ENCODE data around the gene ASTN1.

Gene ASTN1

DNA sequence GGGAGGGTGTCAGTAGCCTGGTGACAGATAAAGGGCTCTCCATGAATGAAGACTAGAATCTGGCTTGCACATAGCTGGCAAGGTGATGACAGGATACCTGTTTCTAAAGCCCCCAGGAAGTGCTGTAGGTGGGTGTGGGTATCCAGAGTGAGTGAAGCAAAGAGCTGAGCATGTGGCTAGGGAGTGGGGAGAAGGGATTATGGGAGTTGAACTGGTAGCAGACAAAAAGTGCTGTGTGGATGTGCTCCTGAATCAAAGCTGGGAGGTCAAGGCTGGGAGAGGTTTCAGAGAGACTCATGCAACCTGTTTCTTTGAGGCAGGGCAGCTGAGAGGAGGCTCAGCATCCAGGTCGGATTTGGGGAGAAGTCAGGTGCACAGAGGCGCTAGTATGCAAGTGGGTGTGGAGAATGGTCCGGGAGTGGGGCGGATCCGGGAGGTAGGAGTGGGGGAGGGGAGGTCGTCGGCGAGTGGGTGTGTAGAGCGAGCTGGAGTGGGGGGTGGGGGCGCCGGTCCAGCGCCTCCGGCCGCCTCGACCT, 600 bp downstream of the ASTN1 start:
- DNase-seq, result peak in 7 of 14 donors; percentile 29 to 74 (median 55)

DNA sequence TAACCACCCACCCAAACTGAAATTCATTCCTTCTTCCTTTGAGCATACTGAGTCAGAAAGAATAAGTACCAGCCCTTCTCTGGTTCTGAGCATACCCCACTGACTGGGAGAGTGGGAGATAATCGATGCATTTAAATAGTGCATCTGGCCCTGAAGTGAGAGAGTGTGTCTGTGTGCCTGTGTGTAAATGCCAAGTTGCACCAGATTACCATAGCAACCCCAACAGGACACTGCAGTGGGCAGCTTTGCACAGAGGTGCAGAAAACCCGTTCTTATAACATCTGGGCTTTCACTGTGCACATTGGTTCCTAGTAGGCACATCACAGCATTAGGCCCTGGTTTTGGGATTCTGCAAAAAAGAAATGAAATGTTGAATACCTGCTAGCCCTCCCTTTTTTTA, 2.3 kb downstream of the ASTN1 start:
- no peak for DNase-seq

DNA sequence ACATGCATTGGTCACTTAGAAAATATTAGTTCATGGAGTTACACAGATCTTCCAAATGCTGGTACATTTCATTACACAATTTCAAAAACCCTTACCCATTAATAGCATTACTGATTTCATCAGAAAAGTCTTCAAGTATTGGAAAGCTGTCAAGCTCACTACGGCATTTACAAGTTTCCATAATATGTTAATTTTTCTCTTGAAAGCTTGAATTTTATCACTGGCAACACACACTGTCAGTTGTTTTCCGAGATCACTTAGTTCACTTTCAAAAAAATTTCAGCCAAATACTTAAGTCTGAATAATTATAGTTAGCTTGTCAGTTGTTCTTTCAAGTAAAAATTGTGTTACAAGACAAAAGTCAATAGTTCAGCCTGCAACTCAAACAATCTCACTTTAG, 18.0 kb downstream of the ASTN1 start:
- no peak for DNase-seq

DNA sequence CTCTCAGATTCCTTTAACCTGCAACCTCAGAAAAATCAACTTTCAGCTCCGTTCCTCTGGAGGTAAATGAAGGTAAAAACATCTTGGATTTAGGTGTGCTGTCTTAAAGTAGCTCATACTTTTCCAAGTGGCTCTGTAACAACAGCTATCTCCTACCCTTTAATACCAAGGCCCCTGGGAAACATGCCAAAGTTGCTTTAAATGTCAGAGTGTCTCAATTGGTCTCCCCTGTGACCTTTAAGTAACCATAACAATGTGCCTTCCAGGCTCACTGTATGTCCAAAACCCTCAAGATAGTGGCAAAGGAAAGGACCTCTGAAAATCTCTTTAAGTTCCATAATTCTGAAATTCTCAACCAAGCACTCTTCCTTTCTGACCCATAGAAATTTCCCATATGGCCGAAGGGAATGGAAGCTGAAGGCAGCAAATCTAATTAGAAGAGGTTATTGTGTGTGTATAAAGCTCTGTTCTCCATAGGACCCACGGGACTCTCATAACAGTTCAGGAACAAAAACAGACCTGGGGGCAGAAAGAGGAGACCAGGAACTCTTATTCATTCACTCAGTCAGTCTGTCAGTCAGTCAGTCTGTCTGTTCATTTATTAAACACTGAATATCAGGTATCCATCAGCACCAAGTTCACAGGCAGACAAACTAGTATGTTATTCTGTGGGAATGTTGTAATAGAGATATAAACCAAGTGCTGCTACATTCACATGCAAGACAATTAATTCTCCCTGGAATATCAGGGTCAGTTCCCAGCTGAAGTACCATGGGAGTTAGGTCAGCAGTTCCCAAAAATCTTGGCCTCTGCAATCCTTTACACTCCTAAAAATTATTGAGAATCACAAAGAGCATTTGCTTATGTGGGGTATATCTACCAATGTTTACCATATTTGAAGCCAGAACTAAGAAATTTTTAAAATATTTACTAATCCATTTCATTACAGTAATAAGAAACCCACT, 19.1 kb downstream of the ASTN1 start:
- no peak for DNase-seq

- no peak for DNase-seq
Observed at GRCh38 chr1:177142791-177143271, 21.7 kb downstream of the ASTN1 start.

DNA sequence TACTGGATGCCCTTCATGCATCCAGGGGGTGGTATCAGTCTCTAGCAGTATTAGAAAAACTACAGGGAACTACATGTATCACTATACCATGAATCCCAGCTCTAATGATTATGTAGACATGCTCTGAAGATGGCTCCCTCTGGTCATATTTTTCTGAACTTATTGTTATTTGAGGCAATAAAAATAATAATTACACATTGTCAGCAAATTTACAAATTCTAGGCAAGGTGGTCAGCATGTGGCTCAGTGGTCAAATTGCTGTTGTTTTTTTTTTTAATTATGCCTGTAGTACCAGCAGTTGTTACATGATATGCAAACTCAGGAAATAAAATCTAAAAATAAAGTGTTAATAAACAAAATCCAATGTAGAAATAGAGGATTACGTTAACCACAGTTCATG, 22.5 kb downstream of the ASTN1 start:
- no peak for DNase-seq

DNA sequence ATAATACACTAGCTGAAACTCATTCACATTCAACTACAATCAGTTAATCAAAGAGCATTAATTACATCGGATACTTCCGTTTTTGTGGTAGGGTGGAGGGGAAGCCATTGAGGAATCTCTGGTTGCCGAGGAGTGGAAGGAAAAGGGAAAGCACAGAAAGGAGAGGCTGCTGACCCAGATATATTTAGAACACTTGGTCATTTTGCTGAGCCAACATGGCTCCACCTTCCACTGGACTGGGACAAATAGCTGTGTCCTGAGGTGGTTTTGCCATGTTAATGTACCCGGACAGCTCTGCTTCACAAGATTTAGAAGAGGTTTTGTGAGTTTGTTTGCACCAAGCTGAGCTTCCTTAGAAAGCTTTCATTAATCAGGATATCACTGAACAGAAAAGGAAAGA, 26.2 kb downstream of the ASTN1 start:
- DNase-seq, result no peak

- DNase-seq, result no peak
Observed at GRCh38 chr1:177137814-177138213, 26.7 kb downstream of the ASTN1 start.

DNA sequence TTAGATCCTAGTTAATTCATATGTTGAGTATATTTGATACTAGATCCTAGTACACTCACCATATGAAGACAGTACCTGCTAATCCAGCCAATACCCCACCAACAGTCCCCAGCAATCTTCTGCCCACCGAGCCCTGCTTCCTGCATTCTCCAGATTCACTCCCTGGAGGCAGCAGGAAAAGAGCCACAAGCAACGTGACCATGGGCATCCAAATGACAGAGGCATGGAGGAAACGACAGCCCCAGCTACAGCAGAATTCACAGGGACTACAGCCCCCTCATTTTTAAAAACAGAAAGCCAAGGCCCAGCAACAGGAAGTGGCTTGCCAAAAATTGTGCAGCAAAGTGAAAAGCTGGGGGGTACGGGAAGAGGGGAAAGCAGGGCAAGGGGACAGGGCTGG, 29.3 kb downstream of the ASTN1 start:
- DNase-seq, result no peak

DNA sequence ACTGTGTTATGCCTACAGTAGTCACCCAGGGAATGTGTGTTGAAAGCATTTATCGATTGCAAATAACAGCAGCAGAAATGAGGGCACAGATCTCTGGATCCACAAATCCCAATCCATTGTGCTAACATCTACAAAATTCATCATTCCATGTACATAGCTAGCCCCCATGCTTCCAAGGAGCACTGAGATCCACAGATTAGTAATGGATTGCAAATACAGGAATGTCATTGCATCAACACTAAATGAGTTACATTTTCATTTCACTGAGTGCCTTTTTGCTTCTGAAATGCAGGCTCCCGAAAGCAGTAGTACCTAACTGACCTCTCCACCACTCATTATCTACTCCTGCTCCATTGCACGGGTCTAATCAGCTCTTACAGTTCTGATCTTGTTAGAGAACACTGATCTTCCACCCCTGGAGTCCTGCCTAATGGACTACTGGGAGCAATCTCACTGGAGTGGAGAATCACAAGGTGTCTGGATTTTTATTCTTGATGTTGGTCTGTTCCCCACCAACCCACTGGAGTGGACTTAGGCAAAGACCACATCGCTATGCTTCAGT, 30.5 kb downstream of the ASTN1 start:
- no peak for DNase-seq

DNA sequence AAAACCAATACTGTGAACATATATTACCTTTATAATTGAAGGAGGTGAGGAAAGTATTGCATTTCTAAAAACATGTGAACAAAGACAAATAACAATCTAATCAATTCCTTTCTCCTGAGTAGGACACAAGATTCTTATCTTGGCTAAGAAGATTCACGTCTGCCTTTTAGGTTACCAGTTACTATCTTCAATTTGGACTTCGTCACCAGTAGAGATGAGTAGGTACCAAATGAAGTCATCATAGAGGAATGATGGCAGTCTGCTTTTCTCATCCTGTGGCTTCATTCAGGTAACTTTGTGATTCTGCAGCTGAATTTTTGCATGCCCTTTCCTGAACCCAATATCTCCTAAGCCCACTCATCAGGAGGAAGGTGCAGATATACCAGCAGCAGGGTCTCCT, 32.4 kb downstream of the ASTN1 start:
- DNase-seq, result no peak

GRCh38 chr1:177131723-177132122, 32.8 kb downstream of the ASTN1 start:
- no peak for DNase-seq

GRCh38 chr1:177130451-177130945, 34.0 kb downstream of the ASTN1 start:
- DNase-seq, result no peak

- no peak for DNase-seq
Observed at GRCh38 chr1:177128665-177129281, 35.7 kb downstream of the ASTN1 start.

DNA sequence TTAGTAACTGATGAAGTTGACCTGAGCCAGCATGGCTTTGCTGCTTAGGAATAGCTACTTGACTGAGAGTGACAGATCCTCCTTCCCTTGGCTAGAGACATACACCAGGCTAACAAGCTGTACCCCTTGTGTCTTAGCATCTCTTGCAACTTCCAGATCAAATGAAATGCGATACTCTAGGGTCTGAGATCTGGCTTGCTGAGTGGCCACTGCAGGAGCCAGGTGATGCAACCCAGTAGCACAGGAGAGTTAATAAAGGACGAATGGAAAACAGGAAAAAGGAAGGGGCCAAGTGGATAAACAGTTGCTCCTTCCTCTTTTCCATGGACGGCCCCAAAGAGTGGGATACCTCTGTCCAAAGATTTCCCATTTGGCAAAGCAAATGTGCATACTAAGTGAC, 38.2 kb downstream of the ASTN1 start:
- DNase-seq, result no peak

GRCh38 chr1:177124577-177125278, 39.8 kb downstream of the ASTN1 start:
- no peak for DNase-seq

GRCh38 chr1:177122461-177123251, 41.9 kb downstream of the ASTN1 start:
- DNase-seq, result peak in 1 of 14 donors; percentile 86

GRCh38 chr1:177119311-177119710, 45.2 kb downstream of the ASTN1 start:
- peak in 1 of 14 donors; percentile 40 for DNase-seq

- DNase-seq, result peak in 1 of 14 donors; percentile 23
Observed at GRCh38 chr1:177118901-177119300, 45.6 kb downstream of the ASTN1 start.

GRCh38 chr1:177116941-177117340, 47.6 kb downstream of the ASTN1 start:
- DNase-seq, result no peak

GRCh38 chr1:177106614-177107365, 57.7 kb downstream of the ASTN1 start:
- peak in 1 of 14 donors; percentile 57 for DNase-seq
